GM18498 (cell line): ENCODE data around the gene LYL1.

Experiments used
- ATAC-seq: cut with Tn5 transposase; IDR thresholded peaks from one replicate; pipeline ENCODE4 v1.9.1; 2021; ENCODE audit warnings: mild to moderate bottlenecking, moderate library complexity; ENCODE audit not compliant: unreplicated experiment

LYL1 gene

GRCh38 chr19:13130886-13131490, 28.3 kb upstream of the LYL1 start:
- ATAC-seq = no peak

GRCh38 chr19:13129384-13129783, 26.7 kb upstream of the LYL1 start:
- no peak for ATAC-seq

- ATAC-seq = no peak
Measured at GRCh38 chr19:13128583-13128982, 25.9 kb upstream of the LYL1 start.

GRCh38 chr19:13127811-13128575, 25.3 kb upstream of the LYL1 start:
- no peak for ATAC-seq

- no peak for ATAC-seq
Measured at GRCh38 chr19:13127051-13127450, 24.4 kb upstream of the LYL1 start.

- ATAC-seq = no peak
Measured at GRCh38 chr19:13122980-13123957, 20.6 kb upstream of the LYL1 start.

- no peak for ATAC-seq
Measured at GRCh38 chr19:13122275-13122878, 19.7 kb upstream of the LYL1 start.

- ATAC-seq = no peak
Measured at GRCh38 chr19:13121551-13122274, 19.1 kb upstream of the LYL1 start.

GRCh38 chr19:13120817-13121216, 18.2 kb upstream of the LYL1 start:
- ATAC-seq = no peak

- no peak for ATAC-seq
Measured at GRCh38 chr19:13120031-13120430, 17.4 kb upstream of the LYL1 start.

- ATAC-seq = no peak
Measured at GRCh38 chr19:13119627-13120026, 17.0 kb upstream of the LYL1 start.

- ATAC-seq = peak; percentile 17
Measured at GRCh38 chr19:13118424-13119193, 16.0 kb upstream of the LYL1 start.

GRCh38 chr19:13117772-13118423, 15.2 kb upstream of the LYL1 start, which contains the start of gene NACC1:
Gene NACC1 (plus strand): TSS chr19:13118264. CDS start chr19:13135208, 16,944 bp downstream.
- peak; percentile 67 for ATAC-seq

- peak; percentile 5 for ATAC-seq
Measured at GRCh38 chr19:13117176-13117771, 14.6 kb upstream of the LYL1 start.

GRCh38 chr19:13116282-13117175, 13.9 kb upstream of the LYL1 start, which contains the start of gene TRMT1:
Gene TRMT1 (minus strand): TSS chr19:13116740. CDS start chr19:13116399, 341 bp downstream.
- peak; percentile 54 for ATAC-seq

- no peak for ATAC-seq
Measured at GRCh38 chr19:13115936-13116281, 13.3 kb upstream of the LYL1 start.

GRCh38 chr19:13112555-13112954, 9.9 kb upstream of the LYL1 start:
- ATAC-seq = no peak
